HG03135 (cell line): ENCODE results near the gene PWWP2B.
A peak's percentile ranks its signal among the peaks of the same experiment; 100 is the strongest.

Experiments used
- ATAC-seq: cut with Tn5 transposase; IDR thresholded peaks from one replicate; pipeline ENCODE4 v1.9.1; 2021; ENCODE audit warnings: mild to moderate bottlenecking, moderate library complexity; ENCODE audit not compliant: unreplicated experiment

Gene PWWP2B

DNA sequence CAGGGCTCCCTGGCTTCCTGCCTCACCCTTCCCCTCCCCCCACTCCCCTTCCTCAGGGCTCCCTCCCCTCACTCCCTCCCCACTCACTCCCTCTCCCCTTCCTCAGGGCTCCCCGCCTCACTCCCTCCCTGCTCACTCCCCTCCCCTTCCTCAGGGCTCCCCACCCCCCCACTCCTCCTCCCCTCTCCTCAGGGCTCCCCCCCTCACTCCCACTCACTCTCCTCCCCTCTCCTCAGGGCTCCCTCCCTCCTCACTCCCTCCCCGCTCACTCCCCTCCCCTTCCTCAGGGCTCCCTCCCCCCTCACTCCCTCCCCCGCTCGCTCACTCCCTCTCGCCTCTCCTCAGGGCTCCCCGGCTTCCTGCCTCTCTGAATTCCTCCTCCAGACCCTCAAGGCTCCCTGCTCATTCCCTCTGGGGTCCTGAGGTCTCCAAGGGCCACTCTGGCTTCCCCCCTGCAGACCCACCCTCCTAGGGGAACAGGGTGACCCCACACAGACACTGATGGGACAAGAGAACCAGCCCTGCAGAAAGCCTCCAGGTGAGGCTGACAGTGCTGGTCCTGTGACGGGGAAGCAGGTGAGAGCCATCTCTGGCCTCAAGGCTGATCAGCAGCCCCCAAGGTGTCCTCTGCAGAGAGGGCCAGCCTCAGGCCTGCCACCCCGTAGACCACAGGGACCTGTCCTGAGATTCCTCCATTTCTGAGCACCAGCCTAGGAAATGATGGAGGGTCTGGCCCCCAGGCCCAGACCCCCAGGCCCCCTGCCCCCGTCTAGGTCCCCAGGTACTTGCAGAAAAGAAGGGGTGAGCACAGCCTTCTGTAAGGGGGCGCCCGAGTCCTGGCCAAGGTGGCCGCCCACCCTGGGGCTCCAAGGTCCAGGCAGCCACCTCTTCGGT lies 47.2 kb downstream of the PWWP2B start:
- no peak for ATAC-seq

DNA sequence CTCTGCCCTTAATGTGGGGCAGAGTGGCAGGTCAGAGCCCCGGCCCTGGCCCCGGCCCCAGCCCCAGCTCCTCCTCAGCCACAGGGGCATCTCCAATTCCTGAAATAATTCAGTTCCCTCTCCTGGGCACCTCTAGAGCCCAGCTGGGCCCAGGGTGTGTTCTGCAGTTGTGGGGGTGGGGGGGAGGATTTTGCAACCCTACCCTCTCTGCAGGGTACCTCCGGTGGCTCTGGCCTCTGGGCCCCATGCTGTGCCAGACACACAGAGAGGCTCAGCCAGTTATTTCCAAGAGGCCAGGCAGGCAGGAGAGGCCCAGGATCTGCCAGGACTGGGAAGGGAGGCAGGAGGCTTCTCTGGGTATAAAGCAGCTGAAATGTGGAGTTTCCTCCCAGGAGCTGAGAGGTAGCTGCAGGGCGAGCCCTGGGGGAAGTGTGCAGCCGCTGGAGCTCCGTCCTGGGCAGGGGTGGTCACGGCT lies 47.9 kb downstream of the PWWP2B start:
- no peak for ATAC-seq

DNA sequence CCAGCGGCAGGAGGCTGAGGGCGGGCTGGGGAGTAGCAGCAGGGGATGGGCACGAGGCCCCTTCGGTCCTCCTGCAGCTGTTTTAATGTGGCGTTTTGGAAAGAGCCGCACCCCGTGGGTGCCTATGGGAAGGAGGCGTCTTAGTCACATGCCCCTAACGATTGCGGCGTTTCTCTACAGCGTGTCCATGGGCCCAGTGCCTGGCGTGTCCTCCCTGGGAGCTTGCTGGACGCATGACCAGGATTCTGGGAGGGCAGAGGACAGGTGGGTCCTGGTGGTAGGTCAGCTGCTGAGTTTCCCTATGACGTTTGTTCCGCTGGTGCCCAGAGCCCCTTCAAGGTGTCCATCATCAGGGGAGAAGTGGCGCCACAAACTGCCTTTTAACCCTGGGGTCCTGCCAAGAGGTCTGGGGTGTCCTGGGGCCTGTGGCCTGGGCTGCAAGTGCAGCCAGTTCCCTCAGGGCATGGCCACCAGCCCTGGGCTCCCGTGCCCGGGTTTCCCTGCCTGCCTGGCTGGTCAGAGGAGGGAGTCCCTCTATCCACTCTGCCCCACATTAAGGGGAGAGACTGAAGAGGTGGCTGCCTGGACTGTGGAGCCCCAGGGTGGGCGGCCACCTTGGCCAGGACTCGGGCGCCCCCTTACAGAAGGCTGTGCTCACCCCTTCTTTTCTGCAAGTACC lies 48.7 kb downstream of the PWWP2B start:
- ATAC-seq: no peak

DNA sequence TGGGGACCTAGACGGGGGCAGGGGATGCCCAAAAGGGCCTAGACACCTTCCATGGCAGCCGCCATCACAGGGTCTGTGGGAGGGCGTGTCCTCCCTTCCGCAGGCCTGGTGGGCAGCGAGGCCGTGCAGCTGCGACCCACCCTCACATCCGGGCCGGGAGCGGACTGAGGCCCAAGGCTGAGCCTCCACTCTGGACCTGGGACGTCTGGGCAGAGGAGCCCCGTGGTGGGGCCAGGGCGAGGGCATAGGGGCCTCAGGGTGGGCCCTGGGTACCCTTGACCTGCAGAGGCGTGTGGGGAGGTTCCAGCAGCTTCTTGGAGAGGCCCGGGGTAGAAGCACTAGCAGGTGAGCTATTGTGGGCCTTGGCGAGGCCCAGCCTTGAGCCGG lies 49.2 kb downstream of the PWWP2B start:
- ATAC-seq: no peak

DNA sequence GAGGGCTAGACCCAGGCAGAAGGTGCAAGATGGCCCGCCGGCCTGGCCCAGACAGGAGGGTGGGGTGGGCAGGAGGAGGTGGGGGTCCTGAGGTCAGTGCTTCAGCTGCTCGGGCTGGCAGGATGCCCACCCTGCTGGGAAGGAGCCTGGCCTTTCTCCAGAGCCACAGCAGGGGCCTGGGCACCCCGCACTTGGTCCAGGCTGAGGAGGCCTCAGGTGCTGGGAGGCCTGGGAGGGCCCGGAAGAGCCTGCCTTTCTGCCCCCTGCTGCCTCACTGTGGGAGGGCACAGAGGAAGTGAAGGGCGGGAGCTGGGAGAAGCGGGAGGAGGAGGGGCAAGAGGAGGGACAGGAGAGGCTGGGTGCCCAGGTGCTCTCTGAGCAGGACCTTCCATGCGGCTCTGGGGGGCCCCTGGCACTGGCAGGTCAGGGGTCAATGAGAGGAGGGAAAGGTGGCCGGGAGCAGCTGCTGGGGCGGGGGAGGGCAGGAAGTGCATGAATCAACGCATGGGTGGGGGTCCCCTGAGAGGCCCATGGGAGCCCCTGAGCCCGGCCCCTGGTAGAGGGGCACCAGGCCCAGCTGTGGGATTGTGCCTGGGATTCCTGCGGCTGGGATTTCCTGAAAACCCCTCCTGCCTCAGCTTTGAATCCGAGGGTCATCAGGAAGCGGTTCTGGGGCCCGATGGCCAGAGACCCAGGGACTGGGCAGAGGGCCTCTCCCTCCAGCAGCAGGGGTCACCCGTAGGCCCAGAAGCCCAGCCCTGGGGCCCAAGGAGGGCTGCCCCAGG lies 49.9 kb downstream of the PWWP2B start:
- peak; percentile 41 for ATAC-seq

DNA sequence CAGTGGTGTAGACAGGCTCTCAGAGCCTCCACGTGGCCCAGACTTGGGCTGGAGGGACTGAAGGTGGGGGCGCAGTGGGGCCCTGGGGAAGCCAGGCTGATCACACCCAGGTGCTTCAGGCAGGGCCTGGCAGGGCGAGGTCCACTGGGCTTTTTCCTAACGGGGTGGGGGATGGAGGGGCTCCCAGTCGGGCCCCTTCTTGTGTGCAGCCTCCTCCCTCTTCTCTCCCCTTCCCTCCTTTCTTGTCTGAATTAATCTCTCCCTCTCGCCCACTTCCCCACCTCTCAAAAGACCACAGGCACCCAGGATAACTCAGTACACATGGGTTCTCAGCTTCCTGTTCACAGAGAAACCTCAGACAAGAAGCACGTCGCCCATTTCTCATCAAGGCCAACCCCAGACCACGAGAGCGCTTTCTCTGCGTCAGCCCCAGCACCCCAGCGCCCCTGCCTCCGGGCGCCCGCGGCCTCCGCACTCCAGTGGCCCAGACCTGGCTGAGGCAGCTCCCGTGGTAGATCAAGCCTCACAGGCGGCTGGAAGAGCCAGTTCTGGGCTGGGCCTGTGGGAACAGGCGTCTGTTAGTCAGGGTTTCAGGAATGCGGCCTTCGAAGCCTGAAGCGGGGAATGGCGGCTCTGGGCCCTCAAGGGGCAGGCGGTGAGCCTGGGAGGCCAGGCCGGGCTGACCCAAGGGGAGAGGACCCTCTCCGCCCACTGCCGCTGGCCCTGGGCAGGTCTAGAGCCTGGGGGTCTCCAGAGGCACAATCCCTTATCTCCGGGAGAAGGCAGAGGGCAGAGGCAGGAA lies 50.6 kb downstream of the PWWP2B start:
- no peak for ATAC-seq

DNA sequence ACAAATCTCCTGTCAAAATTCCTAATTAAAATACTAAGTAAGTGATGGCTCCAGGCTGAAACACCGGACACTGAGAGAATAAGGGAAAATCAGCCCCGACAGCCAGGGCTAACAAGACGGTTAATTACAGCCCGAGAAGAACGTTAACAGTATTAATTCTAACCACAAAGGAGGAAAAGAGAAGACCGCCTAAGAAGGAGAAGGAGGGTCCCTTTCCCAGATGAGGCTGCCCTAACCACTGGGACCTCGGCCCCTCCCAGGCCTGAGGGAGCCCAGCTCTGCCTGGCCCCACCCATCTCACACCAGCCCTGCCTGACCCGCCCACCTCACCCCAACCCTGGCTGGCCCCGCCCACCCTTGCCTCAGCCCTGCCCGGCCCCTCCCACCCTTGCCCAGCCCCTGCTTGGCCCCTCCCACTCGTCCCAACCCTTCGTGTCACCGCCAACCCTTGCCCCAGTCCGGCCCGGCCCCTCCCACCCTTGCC lies 51.3 kb downstream of the PWWP2B start:
- no peak for ATAC-seq

DNA sequence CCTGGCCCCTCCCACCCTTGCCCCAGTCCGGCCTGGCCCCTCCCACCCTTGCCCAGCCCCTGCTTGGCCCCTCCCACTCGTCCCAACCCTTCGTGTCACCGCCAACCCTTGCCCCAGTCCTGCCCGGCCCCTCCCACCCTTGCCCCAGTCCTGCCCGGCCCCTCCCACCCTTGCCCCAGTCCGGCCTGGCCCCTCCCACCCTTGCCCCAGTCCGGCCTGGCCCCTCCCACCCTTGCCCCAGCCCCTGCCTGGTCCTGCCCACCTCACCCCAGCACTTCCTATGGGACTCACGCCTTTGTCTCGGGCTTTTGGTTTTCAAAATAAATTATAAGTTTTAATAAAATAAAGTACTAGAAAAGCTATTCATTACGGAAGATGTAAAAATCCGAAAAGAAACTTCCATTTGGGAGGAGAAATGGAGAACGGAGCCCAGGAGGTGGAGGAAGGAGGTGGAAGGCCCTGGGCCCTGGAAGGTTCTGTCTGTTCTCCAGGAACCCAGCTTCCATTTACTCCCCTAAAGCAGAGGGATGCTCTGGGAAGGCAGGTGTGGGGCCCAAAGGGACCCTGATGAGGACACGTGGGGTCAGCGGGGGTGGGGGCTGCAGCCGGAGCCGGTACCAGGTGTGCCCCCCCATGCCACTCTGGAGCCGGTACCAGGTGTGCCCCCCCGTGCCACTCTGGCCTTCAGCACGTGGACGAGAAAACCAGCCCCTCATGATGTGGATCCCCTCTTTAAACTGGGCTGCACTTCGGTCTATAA lies 52.2 kb downstream of the PWWP2B start:
- ATAC-seq: no peak

DNA sequence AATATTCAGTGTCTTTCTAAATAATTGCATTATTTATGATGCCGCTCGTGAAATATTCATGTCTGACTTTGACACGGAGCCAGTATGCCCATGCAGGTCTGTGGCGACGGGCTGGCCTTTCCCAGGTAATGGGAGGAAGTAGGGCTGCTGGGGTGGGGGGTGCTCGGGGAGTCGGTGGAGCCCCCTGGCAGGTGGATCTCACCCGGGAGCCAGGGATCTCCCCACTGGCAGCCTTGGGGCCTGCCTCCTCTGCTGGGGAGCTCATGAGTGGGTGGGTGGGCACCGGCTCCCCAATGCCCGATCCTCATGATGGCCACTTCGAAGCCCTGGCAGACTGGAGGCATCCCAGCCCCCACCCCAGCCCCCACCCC lies 52.8 kb downstream of the PWWP2B start:
- ATAC-seq: no peak

DNA sequence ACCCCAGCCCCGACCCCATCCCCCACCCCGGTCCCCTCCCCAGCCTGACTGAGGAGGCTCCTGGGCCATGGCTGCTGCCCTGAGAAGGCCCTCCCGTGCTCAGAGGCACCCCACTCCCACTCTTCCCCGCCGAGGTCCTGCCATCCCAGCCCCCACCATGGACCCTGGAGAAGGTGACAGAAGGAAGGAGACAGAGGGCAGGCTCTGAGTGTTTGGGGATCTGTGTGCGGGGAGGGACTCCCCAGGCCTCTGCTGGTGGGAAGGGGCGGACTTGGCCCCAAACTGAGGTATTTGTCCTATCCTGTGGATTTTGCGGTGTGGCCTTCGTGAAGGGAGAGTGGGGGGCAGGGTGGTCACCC lies 53.4 kb downstream of the PWWP2B start:
- ATAC-seq: no peak

DNA sequence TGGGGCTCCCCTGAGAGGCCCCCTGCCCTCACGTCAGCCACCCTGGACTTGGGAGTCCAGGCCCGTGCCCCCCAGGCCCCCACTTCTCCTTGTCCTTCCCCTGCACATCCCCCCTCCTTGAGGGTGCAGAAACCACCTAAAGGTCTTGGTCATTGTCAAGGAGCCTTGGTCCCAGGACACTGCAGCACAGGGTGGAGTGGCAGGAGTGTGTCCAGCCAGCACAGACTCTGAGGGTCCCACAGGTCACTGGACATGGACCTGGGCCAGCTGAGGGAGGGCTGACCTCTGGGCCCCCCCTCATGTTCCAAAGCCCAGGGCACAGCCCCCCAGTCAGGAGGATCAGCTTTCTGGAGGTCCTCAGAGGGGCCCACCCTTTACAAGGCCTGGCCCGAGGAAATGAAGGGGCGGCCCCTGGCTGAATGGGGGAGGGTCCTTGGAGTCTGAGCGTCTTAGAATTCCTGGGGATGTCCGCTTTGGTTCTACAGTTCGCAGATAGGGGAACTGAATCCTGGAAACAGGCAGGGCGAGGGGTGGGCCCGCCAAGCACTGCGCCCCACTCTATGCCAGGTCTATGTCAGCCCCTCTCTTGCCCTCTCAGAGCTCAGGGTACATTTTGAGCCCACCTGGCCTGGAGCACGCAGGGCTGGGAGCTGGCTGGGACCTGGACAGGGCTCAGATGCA lies 54.0 kb downstream of the PWWP2B start:
- ATAC-seq: no peak

DNA sequence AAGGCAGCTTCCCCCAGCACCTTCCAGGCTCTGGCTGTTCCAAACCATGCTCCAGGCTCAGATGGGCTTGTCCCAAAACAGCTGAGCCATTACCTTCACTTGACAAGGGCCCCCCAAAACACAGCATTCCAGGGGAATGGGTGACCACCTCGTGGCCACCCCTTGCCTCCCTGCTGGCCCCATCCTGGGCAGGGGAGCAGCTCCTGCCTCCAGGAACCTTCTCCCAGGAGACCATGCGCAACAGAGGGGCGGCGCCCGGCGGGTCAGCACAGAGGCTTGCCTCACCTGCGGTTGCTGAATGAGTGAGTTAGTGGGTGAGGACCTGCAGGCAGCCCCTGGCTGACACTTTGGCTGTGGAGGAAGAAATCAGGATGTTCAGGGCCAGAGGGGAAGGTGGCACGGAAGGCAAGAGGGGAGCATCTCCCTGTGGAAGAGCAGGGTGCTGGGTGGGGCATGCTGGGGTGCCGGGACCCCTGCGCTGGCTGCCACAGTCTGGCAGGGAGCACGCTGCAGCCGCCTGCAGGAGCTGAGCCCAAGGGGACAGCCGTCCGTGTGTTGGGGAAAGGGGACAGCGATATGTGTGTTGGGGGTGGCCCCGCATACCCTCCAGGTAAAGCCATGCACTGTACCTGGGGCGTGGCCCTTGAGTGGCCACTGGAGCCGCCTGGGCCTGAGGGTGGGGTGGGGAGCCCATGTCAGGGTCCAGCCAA lies 54.7 kb downstream of the PWWP2B start:
- ATAC-seq: no peak

DNA sequence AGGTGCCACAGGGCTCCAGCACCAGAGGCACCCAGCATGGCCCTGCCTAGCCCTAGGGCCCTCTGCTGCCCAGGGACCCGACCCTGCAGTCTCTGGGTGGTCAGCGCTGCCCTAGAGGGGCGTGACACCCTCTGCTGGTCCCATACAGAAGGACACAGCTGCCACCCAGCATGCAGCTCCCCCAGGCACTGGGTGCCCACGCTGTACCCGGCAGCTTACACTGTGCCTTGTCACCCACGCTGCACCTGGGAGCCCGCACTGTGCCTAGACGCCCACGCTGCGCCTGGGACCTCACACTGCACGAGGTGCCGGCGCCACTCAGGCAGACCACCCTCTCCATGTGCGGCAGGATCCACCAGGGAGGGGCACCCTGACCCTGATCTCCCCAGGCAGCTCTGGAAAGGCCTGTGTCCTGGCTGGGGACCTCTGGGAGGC lies 55.2 kb downstream of the PWWP2B start:
- ATAC-seq: no peak

DNA sequence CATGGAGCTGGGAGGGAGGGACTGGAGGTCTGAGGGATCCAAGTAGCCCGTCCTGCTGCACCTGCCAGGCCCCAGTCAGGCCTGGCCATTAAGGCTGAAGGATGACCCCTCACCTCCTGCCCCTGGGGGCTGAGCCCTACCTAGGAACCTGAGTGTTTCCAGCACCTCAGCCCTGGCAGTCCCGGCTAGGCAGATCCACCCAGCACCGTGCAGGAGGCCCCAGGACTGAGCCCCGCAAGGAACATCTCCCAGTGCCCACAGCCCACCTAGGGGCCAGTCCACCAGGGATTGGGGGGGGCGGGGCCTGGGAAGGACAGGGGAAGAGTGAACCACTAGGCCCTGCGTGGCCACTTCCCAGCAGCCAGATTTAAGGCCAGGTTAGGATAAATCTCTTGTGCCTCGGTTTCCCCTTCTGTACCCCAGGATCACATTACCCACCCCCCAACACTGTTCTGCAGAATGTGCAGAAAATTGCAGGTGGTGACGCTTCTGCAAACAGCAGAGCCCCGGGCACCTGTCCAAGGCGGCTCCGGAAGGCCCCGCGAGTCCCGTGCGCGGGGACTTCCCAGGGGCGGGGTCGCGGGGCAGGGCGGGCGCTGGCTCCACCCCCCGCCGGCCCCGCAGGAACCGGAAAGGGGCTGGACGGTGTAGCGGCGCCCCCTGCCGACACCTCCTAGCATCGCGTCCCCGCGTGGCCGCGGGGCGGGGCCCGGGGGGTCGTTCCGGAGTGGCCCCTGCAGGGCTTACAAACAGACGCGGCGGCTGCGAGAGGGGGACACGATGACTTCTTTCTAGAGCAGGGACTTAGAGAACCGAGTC lies 55.9 kb downstream of the PWWP2B start:
- peak; percentile 60 for ATAC-seq

DNA sequence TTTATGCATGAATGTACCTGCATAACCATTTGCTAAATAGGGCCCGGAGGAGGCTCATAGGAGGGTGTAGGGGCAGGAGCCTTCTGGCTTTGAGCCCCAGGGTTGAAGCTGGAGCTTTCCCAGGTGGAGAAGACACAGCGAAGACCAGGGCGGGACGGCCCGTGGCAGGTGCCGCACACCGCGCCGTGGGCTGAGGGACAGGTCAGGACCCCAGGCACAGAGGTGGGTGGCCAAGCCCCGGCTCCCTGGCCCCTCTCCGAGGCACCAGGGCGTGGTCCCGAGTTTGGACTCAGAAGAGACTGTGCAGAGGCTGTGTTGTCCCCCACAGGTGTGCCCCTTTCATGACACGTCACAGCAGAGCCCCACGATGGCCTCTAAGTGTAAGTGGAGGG lies 56.5 kb downstream of the PWWP2B start:
- ATAC-seq: peak; percentile 12

DNA sequence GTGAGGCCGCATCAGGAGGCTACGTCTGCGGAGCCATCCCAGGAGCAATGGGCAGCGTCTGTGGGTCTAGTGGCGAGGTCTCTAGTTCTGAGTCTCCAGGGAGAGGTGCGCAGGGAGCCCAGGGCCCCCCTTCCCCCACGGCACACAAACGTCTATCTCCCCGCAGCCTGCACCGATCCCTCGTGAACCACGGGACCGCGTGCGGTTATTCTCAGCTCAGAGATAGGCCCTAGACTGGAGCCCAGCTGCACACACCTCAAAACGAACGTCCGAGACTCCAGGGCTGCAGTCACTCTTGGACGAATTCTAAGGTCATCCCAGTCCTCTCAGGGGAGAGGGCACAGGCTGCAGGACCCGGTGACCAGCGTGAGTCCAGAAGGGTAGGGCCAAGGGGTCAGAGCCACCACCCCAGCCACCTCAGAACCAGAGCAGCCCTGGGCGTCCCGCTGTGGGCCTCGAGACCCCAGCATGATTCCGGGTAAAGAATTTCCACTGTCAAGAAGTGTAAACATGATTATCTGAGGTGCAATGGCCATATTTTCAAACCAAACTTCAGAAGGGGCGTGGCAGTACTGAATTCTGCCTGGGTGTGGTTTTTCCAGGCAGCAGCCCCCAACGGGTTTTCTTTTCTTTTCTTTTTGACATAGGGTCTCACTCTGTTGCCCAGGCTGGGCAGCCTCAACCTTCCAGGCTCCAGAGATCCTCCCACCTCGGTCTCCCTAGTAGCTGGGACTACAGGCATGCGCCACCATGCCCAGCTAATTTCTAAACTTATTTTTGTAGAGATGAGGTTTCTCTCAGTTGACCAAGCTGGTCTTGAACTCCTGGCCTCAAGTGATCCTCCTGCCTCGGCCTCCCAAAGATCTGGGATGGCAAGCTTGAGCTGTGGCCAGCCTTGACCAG lies 57.5 kb downstream of the PWWP2B start:
- no peak for ATAC-seq

DNA sequence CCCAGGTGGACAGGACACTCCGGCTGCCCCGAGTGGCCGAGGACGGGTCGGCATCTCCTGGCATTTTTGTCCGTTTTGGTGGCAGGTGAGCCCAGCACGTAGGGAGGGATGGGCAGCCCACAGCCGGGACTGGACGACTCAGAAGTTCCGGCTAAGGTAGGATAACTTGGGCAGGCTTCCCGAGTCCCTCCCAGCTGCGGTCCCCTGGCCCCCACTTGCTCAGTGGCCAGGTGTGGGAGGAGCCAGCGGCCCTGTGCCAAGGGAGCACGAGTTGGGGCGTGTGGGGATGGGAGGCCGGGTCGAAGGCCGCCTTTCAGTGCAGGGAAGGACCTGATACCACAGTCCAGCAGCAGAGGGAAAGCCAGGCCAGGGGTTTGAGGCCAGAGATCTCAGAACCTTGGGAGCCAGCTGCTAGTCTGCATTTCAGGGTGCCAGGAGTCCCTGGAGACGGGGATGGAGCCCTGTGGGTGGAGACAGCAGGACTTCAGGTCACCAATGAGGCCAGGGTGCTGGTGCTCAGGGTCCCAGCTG lies 58.5 kb downstream of the PWWP2B start:
- no peak for ATAC-seq
